Vagina (tissue), 2 donors: Measurements from ENCODE around the gene AP5B1. TPM values are rescaled to one million over a fixed set of nuclear protein-coding genes. Genes with fewer than 3 reads are reported as not detected.

ENCODE experiments used
- DNase-seq, 2 donors: peaks; one replicate each; pipeline ENCODE4 v3.0.0-alpha.2; 2017; ENCODE audit errors: extremely low spot score in 2 of 2
- H3K27ac ChIP-seq: fragments of 200-600 bp; sonication (generic); one replicate; pipeline ENCODE4 v1.5.1; 2019
- H3K27me3 ChIP-seq: fragments of 200-600 bp; sonication (generic); one replicate; pipeline ENCODE4 v1.5.1; 2019
- H3K36me3 ChIP-seq, 2 donors: fragments of 200-600 bp; sonication (generic); one replicate each; pipeline ENCODE4 v1.5.1; 2017 to 2019
- H3K4me1 ChIP-seq: fragments of 200-600 bp; sonication (generic); one replicate; pipeline ENCODE4 v1.5.1; 2019
- H3K4me3 ChIP-seq, 2 donors: fragments of 200-600 bp; sonication (generic); 1 replicate in 1 of 2; 2 replicates in 1 of 2; pipeline ENCODE4 v1.5.1; 2016 to 2019
- H3K9me3 ChIP-seq: fragments of 200-600 bp; sonication (generic); one replicate; pipeline ENCODE4 v1.5.1; 2019
- CTCF ChIP-seq, 3 experiments: fragments of 450-650 bp in 2 of 3; fragments of 200-600 bp in 1 of 3; sonication (generic) in 1 of 3; IDR thresholded peaks; one replicate each; pipeline ENCODE4 v1.5.1; 2017 to 2019; ENCODE audit warnings: antibody characterized with exemption in 3 of 3, mild to moderate bottlenecking in 2 of 3, moderate library complexity in 2 of 3
- POLR2A ChIP-seq, 2 donors: fragments of 450-650 bp; IDR thresholded peaks; one replicate each; pipeline ENCODE4 v1.6.1; 2017; ENCODE audit warnings: antibody characterized with exemption in 2 of 2, mild to moderate bottlenecking in 2 of 2, moderate library complexity in 2 of 2
- POLR2AphosphoS5 ChIP-seq, 2 donors: sonication (generic); formaldehyde crosslinking; IDR thresholded peaks; one replicate each; pipeline ENCODE4 v1.9.0; 2017; ENCODE audit warnings: antibody characterized with exemption in 2 of 2, mild to moderate bottlenecking in 2 of 2, low read depth in 1 of 2; ENCODE audit not compliant: insufficient read depth in 1 of 2
- intact Hi-C: fragments of 100-400 bp; cut with DNase I; formaldehyde crosslinking; loops from one replicate; pipeline ENCODE4 v1.15.1; 2023
- total RNA-seq: library from RNA; depleted of rRNA; stranded (reverse); fragments of >200 nt; gene quantifications from one replicate; pipeline ENCODE4 v1.2.3, GENCODE V29; 2016

The AP5B1 gene
- total RNA-seq, 1 donor from 2014 or later: 16.5 TPM

GRCh38 chr11:65801153-65801987 is 20.6 kb upstream of the AP5B1 start:
- Histone ChIP-seq H3K4me1 (no peaks in the 10 kb centered on the region), H3K36me3 (no peaks in the 10 kb centered on the region), H3K27me3 (no peaks in the 10 kb centered on the region), H3K4me3 (no peak overlapping the region), H3K9me3 (no peaks in the 10 kb centered on the region), H3K27ac (no peak overlapping the region)
- no peak for DNase-seq
- no peak for TF ChIP-seq POLR2A (IDR thresholded peaks at IDR 0.05)
- TF ChIP-seq POLR2AphosphoS5 (IDR thresholded peaks at IDR 0.05; ENCODE audit: insufficient read depth in 1 of 2, low read depth in 1 of 2): no peak
- TF ChIP-seq CTCF (IDR thresholded peaks at IDR 0.05): no peak
- intact Hi-C loops: no loop called here

- no peak for DNase-seq
- no peaks in the 10 kb centered on the region for H3K9me3 ChIP-seq
- no peaks in the 10 kb centered on the region for H3K27me3 ChIP-seq
- H3K4me3 ChIP-seq: no peak overlapping the region
- no peaks in the 10 kb centered on the region for H3K36me3 ChIP-seq
- no peak for TF ChIP-seq POLR2A (IDR thresholded peaks at IDR 0.05)
- TF ChIP-seq CTCF (IDR thresholded peaks at IDR 0.05): no peak
- TF ChIP-seq POLR2AphosphoS5 (IDR thresholded peaks at IDR 0.05; ENCODE audit: insufficient read depth in 1 of 2, low read depth in 1 of 2): no peak
- H3K27ac ChIP-seq: no peak overlapping the region
- H3K4me1 ChIP-seq: no peaks in the 10 kb centered on the region
- intact Hi-C loops: no loop called here
Observed at GRCh38 chr11:65798882-65799281, 18.1 kb upstream of the AP5B1 start.

GRCh38 chr11:65797711-65798110 is 16.9 kb upstream of the AP5B1 start:
- H3K9me3 ChIP-seq: no peaks in the 10 kb centered on the region
- no peak overlapping the region for H3K4me3 ChIP-seq
- no peaks in the 10 kb centered on the region for H3K36me3 ChIP-seq
- peaks cover 1% of the 10 kb centered on the region for H3K4me1 ChIP-seq
- no peak for TF ChIP-seq CTCF (IDR thresholded peaks at IDR 0.05)
- intact Hi-C loops: no loop called here
- no peak overlapping the region for H3K27ac ChIP-seq
- no peaks in the 10 kb centered on the region for H3K27me3 ChIP-seq
- DNase-seq: no peak

GRCh38 chr11:65796726-65797601 is 16.2 kb upstream of the AP5B1 start:
- no peaks in the 10 kb centered on the region for H3K9me3 ChIP-seq
- no peaks in the 10 kb centered on the region for H3K36me3 ChIP-seq
- H3K27ac ChIP-seq: no peak overlapping the region
- no peak overlapping the region for H3K4me3 ChIP-seq
- no peak for TF ChIP-seq CTCF (IDR thresholded peaks at IDR 0.05)
- TF ChIP-seq POLR2A (IDR thresholded peaks at IDR 0.05): no peak
- TF ChIP-seq POLR2AphosphoS5 (IDR thresholded peaks at IDR 0.05; ENCODE audit: insufficient read depth in 1 of 2, low read depth in 1 of 2): no peak
- intact Hi-C loops: no loop called here
- DNase-seq: no peak
- H3K4me1 ChIP-seq: peaks cover 9% of the 10 kb centered on the region
- H3K27me3 ChIP-seq: no peaks in the 10 kb centered on the region
